22Rv1 (cell line): ENCODE measurements around the gene KLC1.

Experiments
- H3K27ac ChIP-seq: fragments of 450-650 bp; 2 replicates; pipeline ENCODE4 v1.5.1; 2017
- CTCF ChIP-seq: fragments of 450-650 bp; IDR thresholded peaks from 2 replicates; pipeline ENCODE4 v1.5.1; 2017; ENCODE audit warnings: mild to moderate bottlenecking
- ZFX ChIP-seq: fragments of 450-650 bp; IDR thresholded peaks from 2 replicates; pipeline ENCODE4 v1.6.1; 2017; ENCODE audit warnings: antibody characterized with exemption, borderline replicate concordance

Gene KLC1

DNA sequence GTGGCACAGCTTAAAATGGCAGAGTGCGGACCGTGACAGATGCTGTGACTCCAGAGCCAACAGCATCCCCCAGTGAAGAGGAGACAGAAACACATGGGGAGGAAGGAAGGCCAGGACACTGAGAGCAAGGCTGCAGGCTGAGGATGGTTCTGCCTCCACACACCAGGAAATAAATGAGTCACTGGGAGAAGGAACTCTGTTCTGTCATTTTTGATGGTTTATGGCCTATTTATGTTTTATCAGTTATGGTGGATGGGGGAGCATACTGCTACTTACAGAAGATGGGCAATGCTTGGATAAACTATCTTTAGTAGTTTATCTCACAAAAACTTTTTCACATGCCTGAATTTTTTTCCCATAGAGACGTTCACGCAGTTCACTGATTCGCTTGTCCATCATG, 120.4 kb downstream of the KLC1 start:
- TF ChIP-seq CTCF (no peak), ZFX (no peak)
- H3K27ac ChIP-seq = no peak overlapping the region

DNA sequence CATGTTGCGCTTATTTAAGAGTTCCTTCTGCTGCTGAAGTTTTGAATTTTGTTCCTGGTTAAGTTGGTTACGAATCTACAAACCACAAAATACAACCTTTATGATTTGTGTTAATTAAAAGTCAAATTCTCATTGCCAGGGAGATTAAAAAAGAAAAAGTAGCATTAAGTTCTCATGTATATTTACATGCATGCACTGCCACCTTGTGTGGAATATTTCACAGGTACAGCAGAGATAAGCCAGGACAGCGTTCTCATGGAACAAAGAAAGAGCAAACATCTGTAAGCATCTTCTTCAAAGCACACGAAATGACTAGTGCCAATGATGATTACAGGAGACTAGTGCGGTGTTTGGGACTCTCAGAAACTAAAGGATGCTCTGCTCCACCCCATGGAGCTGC, 120.8 kb downstream of the KLC1 start:
- H3K27ac ChIP-seq = no peak overlapping the region

More for the DNA sequence above, 120.8 kb downstream of the KLC1 start:
- TF ChIP-seq ZFX (no peak), CTCF (no peak)
